Memory B cell (primary cell): Measurements from ENCODE around the gene CENPH.
"Not testable (repeated sequence)": the region's sequence is repeated elsewhere in the genome, so short reads cannot be mapped to it uniquely, and the experiment has no call there.

Source experiments
- ATAC-seq: fragments of 150-1000 bp; cut with Tn5 transposase; 2 replicates; pipeline ENCODE4 v1.10.0; 2021; ENCODE audit warnings: low read depth, mild to moderate bottlenecking, moderate library complexity
- DNase-seq, 2 donors: peaks; one replicate each; pipeline ENCODE4 v3.0.0; 2022; ENCODE audit warnings: low spot score in 2 of 2
- H3K27ac Mint-ChIP-seq: one replicate; pipeline ENCODE4 v1.8.0; 2022; ENCODE audit warnings: mild to moderate bottlenecking, moderate library complexity, mixed read lengths
- H3K27me3 Mint-ChIP-seq: one replicate; pipeline ENCODE4 v1.8.0; 2022; ENCODE audit warnings: mixed read lengths
- H3K36me3 Mint-ChIP-seq: one replicate; pipeline ENCODE4 v1.8.0; 2022; ENCODE audit warnings: mild to moderate bottlenecking, mixed read lengths
- H3K4me1 Mint-ChIP-seq: one replicate; pipeline ENCODE4 v1.8.0; 2022; ENCODE audit warnings: mixed read lengths
- H3K4me3 Mint-ChIP-seq: one replicate; pipeline ENCODE4 v1.8.0; 2022; ENCODE audit warnings: mild to moderate bottlenecking, moderate library complexity, mixed read lengths
- H3K9me3 Mint-ChIP-seq: one replicate; pipeline ENCODE4 v1.8.0; 2022; ENCODE audit warnings: mixed read lengths

CENPH gene

GRCh38 chr5:69189162-69190086 is at the start of gene CENPH:
Gene CENPH, plus strand, starts transcription at chr5:69189583. Its CDS starts 52 bp downstream, at chr5:69189635.
- peak; percentile 86 to 88 for DNase-seq
- Mint-ChIP-seq H3K4me3 (peak within 1 kb of the TSS; percentile 91), H3K27me3 (no peaks in the 10 kb centered on the region), H3K4me1 (peaks cover 6% of the 10 kb centered on the region), H3K36me3 (no peaks in the 10 kb centered on the region), H3K9me3 (no peaks in the 10 kb centered on the region), H3K27ac (peak within 1 kb of the TSS; percentile 97)
- peak; percentile 97 for ATAC-seq

GRCh38 chr5:69140239-69140638 is 49.1 kb upstream of the CENPH start:
- DNase-seq, H3K4me3 Mint-ChIP-seq, H3K9me3 Mint-ChIP-seq, H3K36me3 Mint-ChIP-seq, ATAC-seq, H3K27me3 Mint-ChIP-seq, H3K27ac Mint-ChIP-seq: not testable (repeated sequence)
- peaks cover 14% of the 10 kb centered on the region for H3K4me1 Mint-ChIP-seq

DNA sequence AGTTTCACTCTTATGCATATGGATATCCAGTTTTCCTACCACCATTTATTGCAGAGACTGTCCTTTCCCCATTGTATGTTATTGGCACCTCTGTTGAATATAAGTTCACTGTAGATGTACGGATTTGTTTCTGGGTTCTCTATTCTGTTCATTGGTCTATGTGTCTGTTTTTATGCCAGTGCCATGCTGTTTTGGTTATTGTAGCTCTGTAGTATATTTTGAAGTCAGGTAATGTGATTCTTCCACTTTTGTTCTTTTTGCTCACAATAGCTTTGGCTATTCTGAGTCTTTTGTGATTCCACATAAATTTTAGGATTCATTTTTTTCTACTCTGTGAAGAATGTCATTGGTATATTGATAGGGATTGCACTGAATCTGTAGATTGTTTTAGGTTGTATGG is 48.6 kb upstream of the CENPH start:
- H3K27ac Mint-ChIP-seq: peak overlapping the region; percentile 42
- peaks cover 4% of the 10 kb centered on the region for H3K9me3 Mint-ChIP-seq
- H3K4me1 Mint-ChIP-seq: peaks cover 8% of the 10 kb centered on the region
- H3K36me3 Mint-ChIP-seq: no peaks in the 10 kb centered on the region
- H3K27me3 Mint-ChIP-seq: no peaks in the 10 kb centered on the region
- DNase-seq: no peak
- no peak overlapping the region for H3K4me3 Mint-ChIP-seq
- no peak for ATAC-seq

DNA sequence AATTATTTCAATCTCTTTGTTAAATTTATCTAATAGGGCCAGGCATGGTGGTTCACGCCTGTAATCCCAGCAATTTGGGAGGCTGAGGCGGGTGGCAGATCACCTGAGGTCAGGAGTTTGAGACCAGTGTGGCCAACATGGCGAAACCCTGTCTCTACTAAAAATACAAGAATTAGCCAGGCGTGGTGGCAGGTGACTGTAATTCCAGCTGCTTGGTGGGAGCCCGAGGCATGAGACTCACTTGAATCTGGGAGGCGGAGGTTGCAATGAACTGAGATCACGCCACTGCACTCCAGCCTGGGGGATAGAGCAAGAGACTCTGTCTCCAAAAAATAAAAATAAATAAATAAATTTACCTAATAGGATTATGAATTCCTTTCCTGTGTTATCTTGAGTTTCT is 40.8 kb upstream of the CENPH start:
- H3K4me3 Mint-ChIP-seq, H3K9me3 Mint-ChIP-seq, H3K27me3 Mint-ChIP-seq, H3K27ac Mint-ChIP-seq, H3K36me3 Mint-ChIP-seq, H3K4me1 Mint-ChIP-seq, DNase-seq, ATAC-seq: not testable (repeated sequence)

- Mint-ChIP-seq H3K9me3 (no peaks in the 10 kb centered on the region), H3K27me3 (no peaks in the 10 kb centered on the region), H3K4me1 (no peaks in the 10 kb centered on the region), H3K36me3 (no peaks in the 10 kb centered on the region), H3K4me3 (no peak overlapping the region), H3K27ac (no peak overlapping the region)
- ATAC-seq: no peak
- DNase-seq: no peak
These were observed 40.3 kb upstream of the CENPH start for GRCh38 chr5:69148981-69149675.

DNA sequence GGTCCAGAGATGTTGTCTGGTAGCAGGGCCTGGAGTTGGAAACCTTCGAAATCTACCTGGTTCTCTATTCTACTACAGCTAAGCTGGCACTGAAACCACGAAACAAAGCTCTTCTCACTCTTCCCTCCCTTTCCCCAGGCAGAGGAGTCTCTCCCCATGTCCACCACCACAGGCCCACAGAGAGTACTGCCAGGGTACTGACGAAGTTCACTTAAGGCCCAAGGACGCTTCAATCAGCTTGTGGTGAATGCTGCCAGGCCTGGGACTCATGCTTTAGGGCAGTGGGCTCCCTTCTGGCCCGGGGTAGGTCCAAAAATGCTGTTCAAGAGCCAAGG is 39.7 kb upstream of the CENPH start:
- Mint-ChIP-seq H3K36me3 (no peaks in the 10 kb centered on the region), H3K27me3 (no peaks in the 10 kb centered on the region), H3K4me3 (no peak overlapping the region), H3K27ac (no peak overlapping the region), H3K9me3 (no peaks in the 10 kb centered on the region), H3K4me1 (no peaks in the 10 kb centered on the region)
- no peak for ATAC-seq
- DNase-seq: no peak

DNA sequence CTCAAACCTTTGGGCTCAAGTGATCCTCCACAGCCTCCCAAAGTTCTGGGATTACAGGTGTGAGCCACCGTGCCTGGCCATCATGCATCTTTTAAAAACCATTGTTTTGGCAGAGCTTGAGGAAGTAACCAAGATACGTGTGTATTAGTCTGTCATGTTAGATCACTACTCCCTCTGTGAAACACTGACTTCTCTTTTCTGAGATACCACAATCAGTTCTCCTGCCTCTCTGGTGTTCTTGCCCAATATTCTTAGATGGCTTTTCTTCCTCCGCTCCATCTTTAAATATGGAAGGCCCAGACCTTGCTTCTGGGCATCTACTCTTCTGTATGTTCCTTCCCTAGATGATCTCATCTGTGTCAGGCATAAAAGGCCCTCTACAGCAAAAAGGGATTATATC is 36.7 kb upstream of the CENPH start:
- Mint-ChIP-seq H3K4me3 (no peak overlapping the region), H3K27ac (no peak overlapping the region), H3K4me1 (no peaks in the 10 kb centered on the region), H3K27me3 (no peaks in the 10 kb centered on the region), H3K36me3 (no peaks in the 10 kb centered on the region), H3K9me3 (no peaks in the 10 kb centered on the region)
- ATAC-seq (no peak), DNase-seq (no peak)

DNA sequence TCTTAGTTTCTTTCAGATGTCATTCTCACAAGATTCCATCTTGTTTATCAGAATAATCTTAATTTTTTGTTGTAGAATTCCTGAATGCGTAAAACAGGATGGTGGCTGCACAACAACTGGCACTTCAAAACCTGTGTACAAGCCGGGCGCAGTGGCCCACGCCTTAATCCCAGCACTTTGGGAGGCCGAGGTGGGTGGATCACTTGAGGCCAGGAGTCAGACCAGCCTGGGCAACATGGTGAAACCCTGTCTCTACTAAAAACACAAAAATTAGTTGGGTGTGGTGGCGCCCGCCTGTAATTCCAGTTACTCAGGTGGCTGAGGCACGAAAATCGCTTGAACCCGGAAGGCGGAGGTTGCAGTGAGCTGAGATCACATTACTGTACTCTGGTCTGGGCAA is 32.9 kb upstream of the CENPH start:
- no peaks in the 10 kb centered on the region for H3K9me3 Mint-ChIP-seq
- H3K36me3 Mint-ChIP-seq: no peaks in the 10 kb centered on the region
- H3K4me3 Mint-ChIP-seq: no peak overlapping the region
- DNase-seq: no peak
- no peaks in the 10 kb centered on the region for H3K4me1 Mint-ChIP-seq
- ATAC-seq: no peak
- H3K27me3 Mint-ChIP-seq: no peaks in the 10 kb centered on the region
- H3K27ac Mint-ChIP-seq: no peak overlapping the region

DNA sequence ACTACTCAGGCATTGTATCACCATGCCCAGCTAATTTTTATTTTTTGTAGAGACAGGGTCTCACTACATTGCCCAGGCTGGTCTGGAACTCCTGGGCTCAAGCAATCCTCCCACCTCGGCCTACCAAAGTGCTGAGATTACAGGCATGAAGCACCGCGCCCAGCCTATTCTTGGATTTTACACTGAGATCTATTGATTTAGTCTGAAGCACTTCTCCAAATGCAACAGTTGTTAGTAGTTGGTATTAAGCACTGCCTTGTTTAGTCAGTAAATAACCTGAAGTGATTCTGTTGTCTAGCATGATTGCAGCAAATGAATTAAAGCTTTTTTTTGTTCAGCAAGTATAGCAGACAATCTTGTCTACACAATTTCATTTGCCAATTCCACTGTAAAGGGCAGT is 31.3 kb upstream of the CENPH start:
- Mint-ChIP-seq H3K4me1 (no peaks in the 10 kb centered on the region), H3K27ac (no peak overlapping the region), H3K27me3 (no peaks in the 10 kb centered on the region), H3K36me3 (no peaks in the 10 kb centered on the region), H3K4me3 (no peak overlapping the region), H3K9me3 (no peaks in the 10 kb centered on the region)
- DNase-seq (no peak), ATAC-seq (no peak)

GRCh38 chr5:69160651-69161050 is 28.7 kb upstream of the CENPH start:
- H3K4me1 Mint-ChIP-seq: peaks cover under 1% of the 10 kb centered on the region
- no peak overlapping the region for H3K27ac Mint-ChIP-seq
- ATAC-seq (no peak), DNase-seq (no peak)
- no peaks in the 10 kb centered on the region for H3K27me3 Mint-ChIP-seq
- H3K9me3 Mint-ChIP-seq: no peaks in the 10 kb centered on the region
- no peaks in the 10 kb centered on the region for H3K36me3 Mint-ChIP-seq
- H3K4me3 Mint-ChIP-seq: no peak overlapping the region

DNA sequence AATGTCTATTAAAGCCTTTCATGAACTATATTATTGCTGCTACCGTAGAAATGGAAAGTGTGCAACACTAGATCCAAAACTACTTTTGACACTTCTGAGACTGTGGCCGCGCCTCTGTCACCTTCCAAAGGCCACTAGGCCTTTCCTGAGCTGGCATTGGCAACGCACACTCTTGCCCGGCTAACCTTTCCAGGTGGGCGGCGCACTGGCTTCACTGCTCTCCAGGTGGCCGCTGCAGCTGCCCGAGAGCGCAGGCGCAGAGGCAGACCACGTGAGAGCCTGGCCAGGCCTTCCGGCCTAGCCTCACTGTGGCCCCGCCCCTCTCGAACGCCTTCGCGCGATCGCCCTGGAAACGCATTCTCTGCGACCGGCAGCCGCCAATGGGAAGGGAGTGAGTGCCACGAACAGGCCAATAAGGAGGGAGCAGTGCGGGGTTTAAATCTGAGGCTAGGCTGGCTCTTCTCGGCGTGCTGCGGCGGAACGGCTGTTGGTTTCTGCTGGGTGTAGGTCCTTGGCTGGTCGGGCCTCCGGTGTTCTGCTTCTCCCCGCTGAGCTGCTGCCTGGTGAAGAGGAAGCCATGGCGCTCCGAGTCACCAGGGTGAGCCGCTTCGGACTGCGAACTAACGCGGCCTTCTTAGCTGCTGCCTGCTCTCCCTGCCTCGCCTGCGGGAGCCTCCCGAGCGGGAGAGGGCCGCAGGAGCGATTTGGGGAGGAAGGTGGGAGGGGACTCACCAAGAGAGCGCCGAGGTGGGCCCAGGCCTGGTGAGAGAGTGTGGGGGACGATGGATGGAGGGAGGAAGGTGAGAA is 22.5 kb upstream of the CENPH start, which contains the start of gene CCNB1:
Gene CCNB1 (plus strand): TSS at position 465 of the 807 bp plus-strand sequence. CDS start 113 bp downstream, at position 578.
- DNase-seq: peak; percentile 90 to 94
- ATAC-seq: peak; percentile 99

GRCh38 chr5:69167493-69167855 is 21.9 kb upstream of the CENPH start:
- DNase-seq: no peak

More for the DNA sequence above, 22.5 kb upstream of the CENPH start, which contains the start of gene CCNB1:
- no peaks in the 10 kb centered on the region for H3K27me3 Mint-ChIP-seq
- H3K27ac Mint-ChIP-seq: peak within 1 kb of the TSS; percentile 90
- peaks cover 8% of the 10 kb centered on the region for H3K4me1 Mint-ChIP-seq
- peak within 1 kb of the TSS; percentile 92 for H3K4me3 Mint-ChIP-seq
- H3K9me3 Mint-ChIP-seq: no peaks in the 10 kb centered on the region
- H3K36me3 Mint-ChIP-seq: no peaks in the 10 kb centered on the region

GRCh38 chr5:69167929-69168328 is 21.5 kb upstream of the CENPH start:
- Mint-ChIP-seq H3K4me1 (peaks cover 8% of the 10 kb centered on the region), H3K27me3 (no peaks in the 10 kb centered on the region), H3K4me3 (peak overlapping the region; percentile 92), H3K9me3 (no peaks in the 10 kb centered on the region), H3K36me3 (no peaks in the 10 kb centered on the region), H3K27ac (no peak overlapping the region)
- DNase-seq: no peak
- no peak for ATAC-seq

More at GRCh38 chr5:69167493-69167855, 21.9 kb upstream of the CENPH start:
- no peak for ATAC-seq
- H3K4me3 Mint-ChIP-seq: peak overlapping the region; percentile 92
- peaks cover 8% of the 10 kb centered on the region for H3K4me1 Mint-ChIP-seq
- H3K27ac Mint-ChIP-seq: peak overlapping the region; percentile 90
- no peaks in the 10 kb centered on the region for H3K27me3 Mint-ChIP-seq
- no peaks in the 10 kb centered on the region for H3K36me3 Mint-ChIP-seq
- no peaks in the 10 kb centered on the region for H3K9me3 Mint-ChIP-seq

GRCh38 chr5:69170495-69170894 is 18.9 kb upstream of the CENPH start:
- no peak overlapping the region for H3K4me3 Mint-ChIP-seq
- no peaks in the 10 kb centered on the region for H3K27me3 Mint-ChIP-seq
- DNase-seq (no peak), ATAC-seq (no peak)
- peaks cover 15% of the 10 kb centered on the region for H3K36me3 Mint-ChIP-seq
- H3K4me1 Mint-ChIP-seq: peaks cover 8% of the 10 kb centered on the region
- H3K27ac Mint-ChIP-seq: no peak overlapping the region
- H3K9me3 Mint-ChIP-seq: no peaks in the 10 kb centered on the region
